ENCODE results near the gene LRP4. TPM values are rescaled to one million over a fixed set of nuclear protein-coding genes. Genes with fewer than 3 reads are reported as not detected.

The LRP4 gene
- total and polyA plus RNA-seq, 2 of the 8 experiments (the other 6 are each of a cell fraction or from before 2014, with no cell fraction given) = 5.4 to 22.1 TPM

- CTCF ChIA-PET (ENCODE audit: partially characterized antibody) = interaction anchor here (0.9 to 1.4 kb wide), 4 partner anchors 8 to 42 kb away, joined by 3 read pairs; no protein-coding TSS in a partner anchor
- WGBS, 2 experiments (ENCODE audit: extremely low coverage in 1 of 2, insufficient coverage in 1 of 2, insufficient read length in 1 of 2, insufficient replicate concordance in 2 of 2, low coverage in 1 of 2, low lambda C conversion rate in 2 of 2, missing lambda C conversion rate in 1 of 2) = 93% methylated on average over 2 of the region's 2 CpGs; no CpG with 5 or more reads in 1 of the 2 experiments
- POLR2A ChIA-PET (ENCODE audit: partially characterized antibody) = interaction anchor here (1.0 to 1.1 kb wide), 2 partner anchors 9 to 10 kb away, joined by 3 to 4 read pairs; no protein-coding TSS in a partner anchor
- TF ChIP-seq TAF1 (IDR thresholded peaks at IDR 0.05; ENCODE audit: low read depth, low read length) = no peak
- TF ChIP-seq HDAC2 (IDR thresholded peaks at IDR 0.05; ENCODE audit: borderline replicate concordance in 1 of 2, low read depth in 2 of 2, low read length in 2 of 2) = no peak
- TF ChIP-seq FOSL1 (IDR thresholded peaks at IDR 0.05; ENCODE audit: insufficient read depth, low read depth, low read length) = no peak
- no peak for TF ChIP-seq HDAC6 (IDR thresholded peaks at IDR 0.05; ENCODE audit: low read depth, low read length)
- no peak for TF ChIP-seq RAD21 (IDR thresholded peaks at IDR 0.05 in 1 of 2, conservative IDR thresholded peaks at IDR 0.05 in 1 of 2; ENCODE audit: low read depth in 2 of 2, low read length in 2 of 2)
- TF ChIP-seq GABPA (IDR thresholded peaks at IDR 0.05; ENCODE audit: borderline replicate concordance, insufficient read depth, low read length) = no peak
- TF ChIP-seq NRF1 (IDR thresholded peaks at IDR 0.05; ENCODE audit: low read depth, low read length) = no peak
- no peak for TF ChIP-seq SIN3A (conservative IDR thresholded peaks at IDR 0.05 in 1 of 2, IDR thresholded peaks at IDR 0.05 in 1 of 2; ENCODE audit: low read depth in 1 of 2, low read length in 2 of 2)
- TF ChIP-seq, protein P1, sequence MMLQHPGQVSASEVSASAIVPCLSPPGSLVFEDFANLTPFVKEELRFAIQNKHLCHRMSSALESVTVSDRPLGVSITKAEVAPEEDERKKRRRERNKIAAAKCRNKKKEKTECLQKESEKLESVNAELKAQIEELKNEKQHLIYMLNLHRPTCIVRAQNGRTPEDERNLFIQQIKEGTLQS (IDR thresholded peaks at IDR 0.05; ENCODE audit: insufficient read depth, low read depth, low read length) = no peak
- TF ChIP-seq, protein P2, sequence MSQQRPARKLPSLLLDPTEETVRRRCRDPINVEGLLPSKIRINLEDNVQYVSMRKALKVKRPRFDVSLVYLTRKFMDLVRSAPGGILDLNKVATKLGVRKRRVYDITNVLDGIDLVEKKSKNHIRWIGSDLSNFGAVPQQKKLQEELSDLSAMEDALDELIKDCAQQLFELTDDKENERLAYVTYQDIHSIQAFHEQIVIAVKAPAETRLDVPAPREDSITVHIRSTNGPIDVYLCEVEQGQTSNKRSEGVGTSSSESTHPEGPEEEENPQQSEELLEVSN (IDR thresholded peaks at IDR 0.05) = no peak
These were observed 62.5 kb downstream of the LRP4 start for GRCh38 chr11:46855863-46856262.

More at GRCh38 chr11:46855863-46856262, 62.5 kb downstream of the LRP4 start:
- Histone ChIP-seq H2AFZ (ENCODE audit: low read length) (no peak overlapping the region), H4K20me1 (replicated peaks in 1 of 2; ENCODE audit: control insufficient read depth in 1 of 2, insufficient read depth in 2 of 2, low read length in 2 of 2) (peaks cover 0 to 2% of the 10 kb centered on the region in 2 experiments), H3K79me2 (ENCODE audit: control insufficient read depth in 1 of 2, insufficient read depth in 2 of 2, low read length in 2 of 2) (no peaks in the 10 kb centered on the region), H3K14ac (ENCODE audit: insufficient read length) (no peak overlapping the region), H2BK5ac (ENCODE audit: low read depth, low read length) (no peak overlapping the region), H3K4me2 (ENCODE audit: insufficient read depth in 1 of 2, low read depth in 2 of 2, low read length in 2 of 2) (no peak overlapping the region), H3K4me3 (ENCODE audit: extremely low read depth in 1 of 4, insufficient read depth in 2 of 4, low read depth in 3 of 4, low read length in 4 of 4) (no peak overlapping the region), H3K56ac (replicated peaks; ENCODE audit: insufficient read length, low read depth, low read length) (no peak overlapping the region), H2BK20ac (ENCODE audit: low read length) (no peak overlapping the region), H3K4ac (replicated peaks; ENCODE audit: insufficient read length, low read depth, low read length) (no peak overlapping the region), H2BK12ac (ENCODE audit: low read depth, low read length) (no peak overlapping the region), H3K36me3 (ENCODE audit: control insufficient read depth in 2 of 4, insufficient read depth in 4 of 4, low read length in 3 of 4) (peaks cover 0 to 19% (median 4%) of the 10 kb centered on the region in 4 experiments; a peak in 4 of 8 replicates), H3K18ac (ENCODE audit: extremely low read depth, low read length) (no peak overlapping the region), H2BK15ac (ENCODE audit: low read length) (no peak overlapping the region), H3K27me3 (replicated peaks in 1 of 4; ENCODE audit: control insufficient read depth in 3 of 4, extremely low read depth in 1 of 4, insufficient read depth in 3 of 4, low read length in 3 of 4) (no peaks in the 10 kb centered on the region), H2AK5ac (ENCODE audit: low read depth, low read length) (no peak overlapping the region), H3K23me2 (ENCODE audit: low read depth, low read length) (no peaks in the 10 kb centered on the region), H3K27ac (ENCODE audit: low read depth, low read length) (no peak overlapping the region), H3K9me3 (ENCODE audit: insufficient read depth in 2 of 2, low read depth in 1 of 2, low read length in 1 of 2) (no peaks in the 10 kb centered on the region), H2BK120ac (replicated peaks; ENCODE audit: low read depth, low read length) (no peak overlapping the region), H3K9ac (replicated peaks in 1 of 4; ENCODE audit: extremely low read depth in 1 of 4, low read depth in 3 of 4, low read length in 3 of 4) (no peak overlapping the region), H4K8ac (ENCODE audit: extremely low read depth, insufficient read depth, low read length) (no peak overlapping the region), H4K5ac (ENCODE audit: insufficient read length, low read depth, low read length) (no peak overlapping the region), H3K23ac (ENCODE audit: insufficient read length) (no peak overlapping the region), H3K4me1 (replicated peaks in 1 of 4; ENCODE audit: control insufficient read depth in 3 of 4, insufficient read depth in 4 of 4, low read length in 3 of 4) (no peaks in the 10 kb centered on the region), H3K79me1 (ENCODE audit: low read depth, low read length) (no peaks in the 10 kb centered on the region), H4K91ac (replicated peaks; ENCODE audit: insufficient read length, low read length) (no peak overlapping the region)
- FAIRE-seq (no peak), DNase-seq (ENCODE audit: low read depth in 1 of 2, low spot score in 2 of 2) (no peak)
